CD14-positive monocyte (primary cell): Measurements from ENCODE around the gene TAPT1. TPM values are rescaled to one million over a fixed set of nuclear protein-coding genes. Genes with fewer than 3 reads are reported as not detected.

Source experiments
- DNase-seq, 3 donors: peaks; one replicate each; pipeline ENCODE4 v3.0.0-alpha.2; 2011 to 2022
- H2AFZ ChIP-seq: 2 replicates; pipeline ENCODE4 v1.6.0; 2012; ENCODE audit warnings: mild to moderate bottlenecking, low read depth, low read length, inconsistent platforms; ENCODE audit not compliant: insufficient read depth, poor library complexity, severe bottlenecking
- H3K27ac ChIP-seq, 2 donors: 1 replicate in 1 of 2; 2 replicates in 1 of 2; pipeline ENCODE4 v1.5.1; 2012 to 2013; ENCODE audit warnings: low read length in 2 of 2, control low read depth in 1 of 2, inconsistent platforms in 1 of 2, low read depth in 1 of 2, mild to moderate bottlenecking in 1 of 2
- H3K27me3 ChIP-seq, 2 donors: one replicate each; pipeline versions ENCODE4 v1.6.0 to v1.6.1; 2011 to 2013; ENCODE audit warnings: low read length in 2 of 2; ENCODE audit not compliant: control insufficient read depth in 2 of 2, insufficient read depth in 2 of 2
- H3K36me3 ChIP-seq, 2 donors: replicated peaks in 1 of 2; 1 replicate in 1 of 2; 2 replicates in 1 of 2; pipeline versions ENCODE4 v1.5.1 to v1.6.1; 2012 to 2013; ENCODE audit warnings: low read length in 2 of 2, control low read depth in 1 of 2, inconsistent platforms in 1 of 2, mild to moderate bottlenecking in 1 of 2; ENCODE audit not compliant: insufficient read depth in 2 of 2, control insufficient read depth in 1 of 2
- H3K4me1 ChIP-seq, 2 donors: 1 replicate in 1 of 2; 2 replicates in 1 of 2; pipeline versions ENCODE4 v1.5.1 to v1.6.1; 2012 to 2013; ENCODE audit warnings: low read length in 2 of 2, control low read depth in 1 of 2, inconsistent platforms in 1 of 2, mild to moderate bottlenecking in 1 of 2, moderate library complexity in 1 of 2; ENCODE audit not compliant: insufficient read depth in 2 of 2, control insufficient read depth in 1 of 2
- H3K4me2 ChIP-seq: replicated peaks from 2 replicates; pipeline ENCODE3; 2012; ENCODE audit warnings: low read length, moderate library complexity, mild to moderate bottlenecking; ENCODE audit not compliant: poor library complexity, severe bottlenecking; ENCODE audit errors: extremely low read depth
- H3K4me3 ChIP-seq, 3 experiments: fragments of 200-600 bp in 1 of 3; sonication (generic) in 1 of 3; replicated peaks in 1 of 3; 1 replicate in 2 of 3; 2 replicates in 1 of 3; pipeline ENCODE4 v1.5.1; 2011 to 2013; ENCODE audit warnings: low read length in 3 of 3, mild to moderate bottlenecking in 3 of 3, control low read depth in 2 of 3, low read depth in 2 of 3, inconsistent platforms in 1 of 3, moderate library complexity in 1 of 3
- H3K79me2 ChIP-seq: 2 replicates; pipeline ENCODE4 v1.6.0; 2012; ENCODE audit warnings: mild to moderate bottlenecking, control low read depth, inconsistent platforms, low read length, moderate library complexity; ENCODE audit not compliant: insufficient read depth
- H3K9ac ChIP-seq: 2 replicates; pipeline ENCODE4 v1.6.0; 2017; ENCODE audit warnings: low read length, mild to moderate bottlenecking; ENCODE audit not compliant: insufficient read depth, poor library complexity, severe bottlenecking
- H3K9me3 ChIP-seq, 2 donors: replicated peaks in 1 of 2; 1 replicate in 1 of 2; 2 replicates in 1 of 2; pipeline versions ENCODE4 v1.5.1 to v1.6.1; 2012 to 2013; ENCODE audit warnings: low read length in 2 of 2, control low read depth in 1 of 2; ENCODE audit not compliant: control insufficient read depth in 1 of 2, insufficient read depth in 1 of 2
- H4K20me1 ChIP-seq: 2 replicates; pipeline ENCODE4 v1.6.0; 2012; ENCODE audit warnings: mild to moderate bottlenecking, low read length, control low read depth, moderate library complexity; ENCODE audit not compliant: insufficient read depth
- H3K27ac Mint-ChIP-seq, 7 donors: one replicate each; pipeline ENCODE4 v1.8.0; 2020; ENCODE audit warnings: mild to moderate bottlenecking in 7 of 7, mixed read lengths in 7 of 7, moderate library complexity in 6 of 7, inconsistent platforms in 2 of 7
- H3K27me3 Mint-ChIP-seq, 3 donors: one replicate each; pipeline ENCODE4 v1.8.0; 2021 to 2022; ENCODE audit warnings: low read depth in 3 of 3, mild to moderate bottlenecking in 3 of 3, mixed read lengths in 3 of 3, moderate library complexity in 3 of 3, inconsistent platforms in 1 of 3
- H3K36me3 Mint-ChIP-seq, 2 donors: one replicate each; pipeline ENCODE4 v1.8.0; 2020; ENCODE audit warnings: mixed read lengths in 2 of 2, inconsistent platforms in 1 of 2, mild to moderate bottlenecking in 1 of 2
- H3K4me1 Mint-ChIP-seq: one replicate; pipeline ENCODE4 v1.8.0; 2020; ENCODE audit warnings: mild to moderate bottlenecking, mixed read lengths
- H3K4me3 Mint-ChIP-seq, 2 donors: one replicate each; pipeline ENCODE4 v1.8.0; 2020; ENCODE audit warnings: mild to moderate bottlenecking in 2 of 2, mixed read lengths in 2 of 2, moderate library complexity in 1 of 2
- H3K9me3 Mint-ChIP-seq, 7 donors: one replicate each; pipeline ENCODE4 v1.8.0; 2020 to 2022; ENCODE audit warnings: mixed read lengths in 7 of 7, mild to moderate bottlenecking in 6 of 7, moderate library complexity in 6 of 7, inconsistent platforms in 2 of 7
- CTCF ChIP-seq: fragments of 200-600 bp; IDR thresholded peaks from one replicate; pipeline ENCODE4 v1.8.0; 2022; ENCODE audit warnings: antibody characterized with exemption, mild to moderate bottlenecking
- WGBS: methylation state at CpG from one replicate; pipeline ENCODE4 v1.1.5; 2013; ENCODE audit warnings: missing lambda C conversion rate; ENCODE audit not compliant: insufficient coverage; 5-methylcytosine and 5-hydroxymethylcytosine counted together
- intact Hi-C, 2 donors: fragments of 100-400 bp; cut with micrococcal nuclease; formaldehyde crosslinking; loops; one replicate each; pipeline versions ENCODE4 v1.15.0 to v1.15.1; 2023
- polyA plus RNA-seq, 3 donors: library from polyadenylated mRNA; depleted of rRNA in 1 of 3; unstranded in 2 of 3; stranded (reverse) in 1 of 3; fragments of 300-500 nt in 2 of 3; fragments of >200 nt in 1 of 3; fragmentation: Illumina TruSeq in 2 of 3; gene quantifications; 1 replicate in 2 of 3; 2 replicates in 1 of 3; pipeline ENCODE4 v1.2.3, GENCODE V29; 2012 to 2021

The TAPT1 gene
- polyA plus RNA-seq, 3 donors, result 15.2 to 18.4 (median 16.0) TPM

GRCh38 chr4:16122308-16122711, 104.0 kb downstream of the TAPT1 start:
- no peaks in the 10 kb centered on the region for H3K9me3 ChIP-seq
- no peak overlapping the region for H3K4me3 ChIP-seq
- no peak overlapping the region for H3K27ac ChIP-seq
- no peaks in the 10 kb centered on the region for H3K27me3 ChIP-seq
- no peaks in the 10 kb centered on the region for H3K79me2 ChIP-seq
- no peaks in the 10 kb centered on the region for H3K36me3 Mint-ChIP-seq
- WGBS, result no CpG with 5 or more reads among the region's 4 CpGs
- H3K4me2 ChIP-seq, result no peak overlapping the region
- intact Hi-C loops, result no loop called here
- peaks cover 0 to 1% (median 0%) of the 10 kb centered on the region in 7 donors for H3K9me3 Mint-ChIP-seq
- H3K27ac Mint-ChIP-seq, result peak overlapping the region in 1 of 7 donors; percentile 76
- H3K4me1 ChIP-seq, result peaks cover 10 to 15% of the 10 kb centered on the region in 2 donors
- H3K36me3 ChIP-seq, result no peaks in the 10 kb centered on the region
- no peak for TF ChIP-seq CTCF
- no peak overlapping the region for H3K9ac ChIP-seq
- peak overlapping the region in 1 of 2 donors; percentile 37 for H3K4me3 Mint-ChIP-seq
- H3K27me3 Mint-ChIP-seq, result peaks cover 0 to 3% (median 2%) of the 10 kb centered on the region in 3 donors
- H4K20me1 ChIP-seq, result no peaks in the 10 kb centered on the region
- peaks cover 13% of the 10 kb centered on the region for H3K4me1 Mint-ChIP-seq
- DNase-seq, result peak; percentile 4 to 44 (median 23)
- H2AFZ ChIP-seq, result peak overlapping the region; percentile 32

- H3K4me3 Mint-ChIP-seq, result no peak overlapping the region
- WGBS, result 98% methylated on average over 4 of the region's 4 CpGs
Observed at GRCh38 chr4:16120720-16121119, 105.6 kb downstream of the TAPT1 start.

More at GRCh38 chr4:16120720-16121119, 105.6 kb downstream of the TAPT1 start:
- Histone ChIP-seq H3K4me2 (no peak overlapping the region), H2AFZ (no peak overlapping the region), H3K9ac (no peak overlapping the region), H3K79me2 (no peaks in the 10 kb centered on the region), H3K27ac (no peak overlapping the region), H3K4me1 (peaks cover 10 to 15% of the 10 kb centered on the region in 2 donors), H3K4me3 (no peak overlapping the region), H3K36me3 (no peaks in the 10 kb centered on the region), H3K9me3 (no peaks in the 10 kb centered on the region), H4K20me1 (no peaks in the 10 kb centered on the region), H3K27me3 (no peaks in the 10 kb centered on the region)
- H3K36me3 Mint-ChIP-seq, result no peaks in the 10 kb centered on the region
- intact Hi-C loops, result no loop called here
- H3K27ac Mint-ChIP-seq, result no peak overlapping the region
- peaks cover 0 to 3% (median 2%) of the 10 kb centered on the region in 3 donors for H3K27me3 Mint-ChIP-seq
- no peak for TF ChIP-seq CTCF
- peaks cover 0 to 1% (median 0%) of the 10 kb centered on the region in 7 donors for H3K9me3 Mint-ChIP-seq
- peaks cover 13% of the 10 kb centered on the region for H3K4me1 Mint-ChIP-seq
- no peak for DNase-seq
